Mammary epithelial cell (primary cell): Measurements from ENCODE around the gene LYRM4.

Experiments
- CTCF ChIP-seq, 2 donors: IDR thresholded peaks in 1 of 2; conservative IDR thresholded peaks in 1 of 2; 2 replicates each; pipeline ENCODE4 v1.5.1; 2011 to 2012; ENCODE audit warnings: inconsistent platforms in 2 of 2, low read length in 2 of 2, mild to moderate bottlenecking in 2 of 2, control low read depth in 1 of 2, low read depth in 1 of 2; ENCODE audit not compliant: insufficient read depth in 1 of 2; ENCODE audit errors: extremely low read depth in 1 of 2
- EZH2 ChIP-seq: IDR thresholded peaks from 2 replicates; pipeline ENCODE4 v1.6.1; 2012; ENCODE audit warnings: low read length, inconsistent platforms, borderline replicate concordance

GRCh38 chr6:5124526-5124925, 136.2 kb downstream of the LYRM4 start:
- no peak for TF ChIP-seq CTCF (conservative IDR thresholded peaks at IDR 0.05 in 1 of 2, IDR thresholded peaks at IDR 0.05 in 1 of 2; ENCODE audit: extremely low read depth in 1 of 2, insufficient read depth in 1 of 2, low read depth in 1 of 2, low read length in 2 of 2)
- TF ChIP-seq EZH2: no peak
